ENCODE measurements around the gene SRMS.

DNA sequence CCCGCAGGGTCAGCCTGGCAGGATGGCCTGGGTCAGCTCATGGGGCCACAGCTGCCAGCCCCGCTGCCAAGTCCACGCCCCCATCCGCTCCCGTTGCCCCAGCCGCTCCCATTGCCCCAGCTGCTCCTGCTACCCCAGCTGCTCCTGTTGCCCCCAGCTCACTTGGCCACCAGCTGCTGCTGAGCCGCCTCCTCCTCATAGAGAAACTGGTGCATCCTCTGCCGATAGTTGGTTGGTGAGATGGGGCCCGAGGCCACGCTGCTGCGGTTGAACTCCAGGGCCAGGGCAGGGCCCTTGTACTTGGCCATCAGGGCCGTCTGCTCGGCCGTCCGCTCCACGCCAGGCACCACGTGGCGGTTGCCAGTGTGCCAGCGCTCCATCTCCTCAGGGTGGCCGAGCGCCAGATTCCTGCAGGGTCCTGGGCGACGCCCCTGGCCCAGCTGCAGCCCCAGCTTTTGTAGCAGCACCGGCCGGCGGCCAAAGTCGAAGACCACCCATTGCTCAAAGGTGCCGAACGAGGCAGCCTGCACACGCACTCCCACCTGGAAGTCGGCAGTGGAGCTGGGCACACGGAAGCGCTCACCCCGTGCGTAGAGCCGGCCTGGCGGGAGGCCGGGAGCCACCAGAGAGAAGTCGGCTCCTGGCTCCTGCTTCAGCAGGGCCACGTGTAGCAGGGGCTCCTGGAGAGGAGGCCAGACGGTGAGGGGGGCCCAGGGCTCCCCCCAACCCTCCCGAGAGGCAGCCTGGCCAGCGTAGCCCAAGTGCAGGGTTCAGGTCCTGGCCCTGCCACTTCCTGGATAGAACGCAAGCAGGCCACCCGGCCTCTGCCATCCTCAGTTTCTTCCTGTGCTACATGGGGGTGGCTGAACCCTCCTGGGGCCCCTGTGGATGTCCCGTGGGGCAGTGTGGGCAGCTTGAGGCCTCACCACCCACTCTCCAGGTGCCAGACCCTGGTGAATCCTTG, 21.7 kb upstream of the SRMS start:
- TF ChIP-seq, protein P1, sequence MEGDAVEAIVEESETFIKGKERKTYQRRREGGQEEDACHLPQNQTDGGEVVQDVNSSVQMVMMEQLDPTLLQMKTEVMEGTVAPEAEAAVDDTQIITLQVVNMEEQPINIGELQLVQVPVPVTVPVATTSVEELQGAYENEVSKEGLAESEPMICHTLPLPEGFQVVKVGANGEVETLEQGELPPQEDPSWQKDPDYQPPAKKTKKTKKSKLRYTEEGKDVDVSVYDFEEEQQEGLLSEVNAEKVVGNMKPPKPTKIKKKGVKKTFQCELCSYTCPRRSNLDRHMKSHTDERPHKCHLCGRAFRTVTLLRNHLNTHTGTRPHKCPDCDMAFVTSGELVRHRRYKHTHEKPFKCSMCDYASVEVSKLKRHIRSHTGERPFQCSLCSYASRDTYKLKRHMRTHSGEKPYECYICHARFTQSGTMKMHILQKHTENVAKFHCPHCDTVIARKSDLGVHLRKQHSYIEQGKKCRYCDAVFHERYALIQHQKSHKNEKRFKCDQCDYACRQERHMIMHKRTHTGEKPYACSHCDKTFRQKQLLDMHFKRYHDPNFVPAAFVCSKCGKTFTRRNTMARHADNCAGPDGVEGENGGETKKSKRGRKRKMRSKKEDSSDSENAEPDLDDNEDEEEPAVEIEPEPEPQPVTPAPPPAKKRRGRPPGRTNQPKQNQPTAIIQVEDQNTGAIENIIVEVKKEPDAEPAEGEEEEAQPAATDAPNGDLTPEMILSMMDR (IDR thresholded peaks at IDR 0.05), result no peak
- no peak for TF ChIP-seq POLR2A (IDR thresholded peaks at IDR 0.05)

All from heart left ventricle (tissue), 13 donors.